CD4-positive, alpha-beta T cell treated with Interleukin-15 for 1 hour (primary cell): ENCODE results near the gene CUL2.
"Not testable (repeated sequence)": the region's sequence is repeated elsewhere in the genome, so short reads cannot be mapped to it uniquely, and the experiment has no call there.

Experiments used
- DNase-seq: peaks from one replicate; pipeline ENCODE4 v3.0.0-alpha.2; 2020

Gene CUL2

DNA sequence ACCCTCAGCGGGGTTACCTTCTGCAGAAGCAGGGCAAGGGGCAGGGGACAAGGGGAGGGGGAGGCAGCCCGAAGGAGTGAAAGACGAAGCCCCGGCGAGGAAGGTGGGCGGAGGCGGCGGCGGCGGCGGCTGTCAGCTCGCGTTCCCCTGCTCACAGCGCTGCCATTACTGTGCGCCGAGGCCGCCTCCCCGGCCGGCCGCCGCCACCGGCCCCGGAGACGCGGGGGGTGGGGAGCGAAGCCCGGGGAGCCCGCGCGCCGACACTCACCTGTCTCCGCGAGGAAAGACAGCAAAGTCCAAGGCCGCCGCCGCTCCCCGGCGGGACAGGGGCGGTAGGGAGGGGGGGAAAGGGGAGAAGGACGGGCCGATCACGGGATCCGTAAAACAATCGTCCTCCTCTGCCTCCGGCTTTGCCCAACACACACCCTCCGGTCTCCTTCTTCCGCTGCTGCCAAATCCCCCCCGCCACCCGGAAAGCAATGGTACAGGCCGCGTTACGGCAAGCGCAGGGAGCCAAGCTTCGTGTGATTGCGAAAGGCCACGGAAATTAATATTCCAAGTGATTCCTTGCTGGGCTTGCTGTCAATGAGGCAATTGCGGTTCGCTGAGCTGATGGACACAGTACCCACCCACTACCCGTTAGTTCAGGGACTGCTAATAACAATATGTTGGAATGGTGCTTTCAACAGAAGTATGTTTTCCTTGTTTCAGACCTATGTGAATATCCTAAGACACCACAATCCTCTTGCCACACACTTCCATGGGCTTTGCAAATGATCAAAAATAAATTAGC, at the start of gene CUL2:
Gene CUL2, minus strand, starts transcription at position 180 of the 793 bp plus-strand sequence. CDS start 19,024 bp downstream, outside the sequence.
- peak; percentile 88 for DNase-seq

GRCh38 chr10:35136263-35136815, 46.2 kb upstream of the CUL2 start:
- DNase-seq, result peak; percentile 41

- peak; percentile 32 for DNase-seq
Measured at GRCh38 chr10:35135861-35136260, 45.7 kb upstream of the CUL2 start.

DNA sequence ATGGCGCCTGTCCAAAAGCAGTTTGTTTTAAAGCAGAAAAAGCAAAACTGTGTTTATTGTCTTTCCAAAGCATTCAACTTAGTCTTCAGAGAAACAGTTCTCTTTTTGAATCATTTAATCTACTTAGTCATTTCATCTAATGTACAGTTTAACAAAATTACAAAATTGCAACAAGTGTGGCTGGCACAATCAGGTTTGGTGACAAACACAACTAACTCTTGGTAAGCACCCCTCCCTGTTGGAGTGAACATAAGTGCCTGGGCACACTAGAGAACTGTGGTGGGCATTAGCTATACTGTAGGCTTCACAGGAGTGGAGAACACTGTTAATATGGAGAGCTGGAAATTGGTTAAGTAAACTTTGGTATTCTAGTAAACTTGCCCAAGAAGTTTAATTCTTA, 43.4 kb upstream of the CUL2 start:
- DNase-seq, result no peak

GRCh38 chr10:35132727-35133126, 42.6 kb upstream of the CUL2 start:
- no peak for DNase-seq

DNA sequence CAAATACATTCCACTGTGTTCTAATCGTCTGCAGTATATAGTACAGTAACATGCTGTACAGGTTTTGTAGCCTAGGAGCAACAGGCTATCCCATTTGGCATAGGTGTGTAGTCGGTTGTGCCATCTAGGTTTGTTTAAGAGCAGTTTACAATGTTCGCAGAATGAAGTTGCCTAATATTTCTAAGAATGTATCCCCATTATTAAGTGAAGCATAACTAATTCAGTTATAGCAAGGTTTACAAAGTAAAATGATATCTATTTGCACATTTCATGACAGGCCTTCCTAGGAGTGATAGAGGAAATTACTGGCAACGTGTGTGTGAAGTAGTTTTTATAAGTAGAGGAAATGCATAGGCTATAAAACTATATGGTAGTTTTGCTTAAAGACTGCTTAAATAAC, 40.5 kb upstream of the CUL2 start:
- no peak for DNase-seq

DNA sequence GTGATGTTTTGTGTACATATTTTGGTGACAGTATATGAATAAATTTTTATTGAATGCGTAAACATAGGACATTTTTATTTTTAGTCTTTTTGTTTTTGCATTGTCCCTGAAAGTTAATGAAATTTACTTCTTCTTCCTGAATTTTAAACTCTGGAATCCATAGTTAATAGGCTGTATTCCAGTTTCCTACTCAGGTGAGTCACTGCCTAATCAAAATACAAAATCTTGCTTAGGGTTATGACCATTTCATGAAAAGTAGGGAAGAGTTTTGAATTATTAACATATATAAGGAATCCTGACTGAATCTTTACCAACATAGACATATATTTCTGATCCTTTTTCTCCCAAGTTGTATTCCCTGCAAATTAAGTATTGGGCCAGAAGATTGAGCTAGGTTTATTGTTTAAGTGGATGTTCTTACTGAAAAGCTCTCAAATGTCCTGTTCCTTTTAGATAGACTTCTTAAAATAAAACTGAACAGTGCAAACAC, 39.1 kb upstream of the CUL2 start:
- DNase-seq, result no peak

DNA sequence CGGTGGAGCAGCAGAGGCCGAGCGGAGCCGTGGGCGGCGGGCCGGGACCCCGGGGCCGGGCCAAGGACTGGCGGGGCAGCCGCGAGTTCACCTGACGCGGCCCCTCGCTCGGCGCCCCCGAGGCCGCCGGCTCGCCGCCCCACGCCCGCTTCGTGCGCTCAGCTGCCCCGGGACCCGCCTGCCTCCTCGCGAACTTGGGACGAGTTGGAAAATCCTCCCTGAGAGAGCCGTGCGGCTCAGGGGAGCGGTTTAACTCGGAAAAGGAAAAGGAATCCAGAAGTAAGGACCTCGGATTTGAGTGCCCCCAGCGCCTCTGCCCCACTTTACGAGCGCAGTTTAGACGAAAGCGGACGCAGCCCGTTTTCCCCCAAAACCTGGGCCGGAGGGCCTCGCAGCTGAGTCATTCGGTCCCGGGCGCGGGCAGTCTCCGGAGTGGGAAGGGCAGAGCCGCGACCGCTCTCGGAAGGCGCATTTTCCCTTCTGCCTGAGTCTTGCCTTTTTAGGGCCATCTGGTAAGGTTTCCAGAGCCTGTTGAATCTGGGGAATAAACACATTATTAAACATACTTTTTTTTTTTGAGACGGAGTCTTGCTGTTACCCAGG, 37.2 kb upstream of the CUL2 start:
- DNase-seq, result peak; percentile 59

DNA sequence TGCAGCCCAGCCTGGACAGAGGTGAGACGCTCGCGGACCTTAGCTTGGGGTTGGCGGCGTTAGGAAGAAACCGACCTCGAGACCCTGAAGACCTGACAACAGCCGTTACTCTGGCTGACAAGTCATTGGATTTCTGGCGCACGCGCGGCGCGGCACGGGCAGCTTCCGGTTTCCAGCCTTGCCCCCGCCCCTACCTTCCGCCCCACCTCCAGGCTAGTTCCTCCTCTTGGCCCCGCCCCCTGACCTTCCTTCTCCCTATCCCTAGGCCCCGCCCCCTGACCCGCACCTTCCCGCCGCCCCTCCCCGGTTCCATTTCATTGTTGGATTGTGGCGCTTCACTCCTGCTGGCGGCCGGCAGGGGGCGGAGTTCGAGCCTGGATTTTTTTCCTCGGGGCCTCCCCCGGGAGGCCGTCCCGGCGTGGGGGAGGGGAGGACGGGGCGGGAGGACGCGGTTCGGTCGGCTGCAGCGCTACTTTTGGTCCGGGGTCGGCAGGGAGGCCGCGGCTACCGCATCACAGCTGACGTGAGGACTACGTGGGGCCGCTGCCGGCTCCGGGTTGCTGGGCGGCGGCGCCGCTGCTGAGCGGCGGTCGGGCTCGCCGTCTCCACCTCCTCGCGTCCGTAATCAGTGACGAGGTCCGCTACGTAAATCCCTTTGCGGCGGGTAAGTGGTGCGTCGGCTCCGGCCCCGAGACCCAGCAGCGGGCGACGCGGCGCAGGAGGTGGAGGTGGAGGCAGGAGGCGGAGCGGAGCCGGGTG, 36.6 kb upstream of the CUL2 start, which contains the start of gene CREM:
Gene CREM, plus strand, starts transcription at position 317 of the 759 bp plus-strand sequence. CDS start 10,990 bp downstream, outside the sequence.
- peak; percentile 98 for DNase-seq

GRCh38 chr10:35126062-35126529, 36.0 kb upstream of the CUL2 start:
- DNase-seq, result no peak

DNA sequence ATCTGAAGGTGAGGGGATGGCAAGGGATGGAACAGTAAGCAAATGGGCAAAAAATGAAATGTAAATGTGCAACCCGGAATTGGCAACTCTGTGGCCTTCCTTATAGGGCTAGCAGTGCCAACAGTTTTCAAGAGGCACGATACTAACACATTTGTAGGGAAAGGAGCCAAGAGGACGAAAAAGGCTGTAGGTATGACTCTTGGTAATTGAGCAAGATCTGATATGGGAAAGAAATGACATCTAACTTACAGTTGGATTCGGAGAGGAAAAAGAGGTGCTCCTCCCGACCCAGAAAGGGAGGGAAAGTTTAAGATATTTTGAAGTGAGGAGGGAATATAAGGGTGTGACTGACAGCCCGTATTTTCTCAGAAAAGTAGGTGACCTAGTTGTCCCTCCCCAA, 34.4 kb upstream of the CUL2 start:
- DNase-seq, result no peak

GRCh38 chr10:35119378-35119777, 29.2 kb upstream of the CUL2 start:
- DNase-seq, result no peak

- no peak for DNase-seq
Measured at GRCh38 chr10:35112571-35112970, 22.4 kb upstream of the CUL2 start.

GRCh38 chr10:35103882-35104281, 13.7 kb upstream of the CUL2 start:
- no peak for DNase-seq

GRCh38 chr10:35097510-35097909, 7.4 kb upstream of the CUL2 start:
- DNase-seq, result no peak

DNA sequence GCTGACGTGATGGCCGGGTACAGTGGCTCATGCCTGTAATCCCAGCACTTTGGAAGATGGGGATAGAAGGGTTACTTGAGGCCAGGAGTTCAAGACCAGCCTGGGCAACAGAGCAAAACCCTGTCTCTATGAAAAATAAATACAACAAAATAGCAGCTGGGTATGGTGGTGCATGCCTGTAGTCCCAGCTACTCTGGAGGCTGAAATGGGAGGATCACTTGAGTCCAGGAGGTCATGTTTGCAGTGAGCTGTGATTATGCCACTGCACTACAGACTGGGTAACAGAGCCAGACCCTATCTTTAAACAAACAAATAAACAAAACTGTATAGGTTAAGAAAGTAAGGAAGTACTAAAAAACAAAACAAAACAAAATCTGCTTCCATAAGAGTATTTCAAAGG, 6.2 kb upstream of the CUL2 start:
- DNase-seq, result no peak

DNA sequence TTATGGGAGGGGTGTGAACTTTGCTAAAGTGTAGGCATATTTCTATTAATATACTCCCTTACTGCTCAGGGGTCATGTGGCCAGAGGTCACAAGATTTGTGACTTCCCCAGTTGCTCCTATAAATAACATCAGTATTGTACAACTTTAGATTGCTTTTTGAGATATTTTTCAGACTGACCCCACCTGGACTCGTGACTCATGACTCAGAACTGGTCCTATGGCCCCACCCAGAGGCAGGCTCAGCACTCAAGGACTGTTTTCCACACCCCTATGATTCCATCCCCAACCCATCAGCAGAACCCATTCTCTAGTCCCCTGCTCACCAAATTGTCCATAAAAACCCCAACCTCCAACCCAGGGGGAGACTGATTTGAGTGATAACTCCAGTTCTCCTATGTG, 2.7 kb upstream of the CUL2 start:
- peak; percentile 26 for DNase-seq

GRCh38 chr10:35091994-35092790, 2.1 kb upstream of the CUL2 start:
- DNase-seq, result no peak

GRCh38 chr10:35089611-35090161, 455 bp downstream of the CUL2 start:
- DNase-seq, result no peak

DNA sequence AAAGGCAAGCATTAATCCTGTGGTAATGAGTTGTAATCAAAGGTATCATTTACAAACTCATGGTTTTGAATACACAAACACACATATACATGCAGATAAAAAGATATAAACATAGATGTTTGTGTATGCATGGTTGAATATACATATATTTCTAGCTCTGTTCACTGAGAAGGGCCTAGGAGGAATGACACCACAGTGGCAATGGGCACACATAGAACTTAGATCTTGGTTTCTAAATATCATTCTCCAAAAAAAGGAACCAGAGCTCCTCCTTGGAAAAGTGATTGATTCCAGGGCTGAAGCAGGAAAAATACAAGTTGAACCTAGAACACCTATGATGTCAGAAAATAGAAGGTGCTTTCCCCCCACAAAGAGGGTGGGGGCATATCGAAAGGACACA, 6.9 kb downstream of the CUL2 start:
- DNase-seq, result no peak

DNA sequence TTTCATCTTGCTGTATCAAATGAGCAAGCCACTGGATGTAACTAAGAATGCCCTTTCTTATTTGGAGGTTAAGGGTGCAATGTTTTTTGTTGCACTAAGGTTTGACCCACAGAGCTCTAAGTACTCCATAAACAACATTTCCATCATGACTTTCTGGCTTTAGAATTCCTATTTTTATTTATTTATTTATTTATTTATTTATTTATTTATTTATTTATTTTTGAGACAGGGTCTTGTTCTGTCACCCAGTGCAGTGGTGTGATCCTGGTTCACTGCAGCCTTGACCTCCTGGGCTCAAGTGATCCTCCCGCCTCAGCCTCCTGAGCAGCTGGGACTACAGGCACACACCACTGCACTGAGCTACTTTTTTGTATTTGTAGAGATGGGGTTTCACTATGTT, 9.9 kb downstream of the CUL2 start:
- DNase-seq, result not testable (repeated sequence)

DNA sequence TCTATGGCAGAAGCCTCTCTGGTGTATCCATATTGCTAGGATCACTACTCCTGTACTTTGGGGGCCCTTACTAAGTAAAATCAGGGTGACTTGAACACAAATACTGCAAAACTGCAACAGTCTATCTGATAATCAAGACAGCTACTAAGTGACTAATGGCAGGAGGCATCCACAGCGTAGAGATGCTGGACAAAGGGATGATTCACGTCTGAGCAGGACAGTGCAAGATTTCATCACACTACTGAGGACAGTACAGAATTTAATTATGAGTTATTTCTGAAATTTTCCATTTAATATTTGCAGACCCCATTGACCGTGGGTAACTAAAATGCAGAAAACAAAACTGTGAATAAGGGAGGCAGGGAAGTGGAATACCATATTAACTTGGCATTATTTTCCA, 10.4 kb downstream of the CUL2 start:
- DNase-seq, result no peak
